Measurements from ENCODE around the gene MRPL43.

DNA sequence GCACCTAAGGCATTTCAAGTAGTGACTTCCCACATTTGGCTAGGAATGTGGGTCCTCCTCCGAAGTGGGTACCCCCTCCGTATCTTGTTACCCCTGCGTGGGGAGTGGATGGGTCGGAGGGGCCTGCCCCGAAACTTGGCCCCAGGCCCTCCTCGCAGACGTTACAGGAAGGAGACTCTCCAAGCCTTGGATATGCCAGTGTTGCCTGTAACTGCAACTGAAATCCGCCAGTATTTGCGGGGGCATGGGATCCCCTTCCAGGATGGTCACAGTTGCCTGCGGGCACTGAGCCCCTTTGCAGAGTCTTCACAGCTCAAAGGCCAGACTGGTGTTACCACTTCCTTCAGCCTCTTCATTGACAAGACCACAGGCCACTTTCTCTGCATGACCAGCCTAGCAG, 869 bp upstream of the MRPL43 start:
- TF ChIP-seq NFXL1 (IDR thresholded peaks at IDR 0.05; ENCODE audit: borderline replicate concordance), result no peak
- TF ChIP-seq, protein P1, sequence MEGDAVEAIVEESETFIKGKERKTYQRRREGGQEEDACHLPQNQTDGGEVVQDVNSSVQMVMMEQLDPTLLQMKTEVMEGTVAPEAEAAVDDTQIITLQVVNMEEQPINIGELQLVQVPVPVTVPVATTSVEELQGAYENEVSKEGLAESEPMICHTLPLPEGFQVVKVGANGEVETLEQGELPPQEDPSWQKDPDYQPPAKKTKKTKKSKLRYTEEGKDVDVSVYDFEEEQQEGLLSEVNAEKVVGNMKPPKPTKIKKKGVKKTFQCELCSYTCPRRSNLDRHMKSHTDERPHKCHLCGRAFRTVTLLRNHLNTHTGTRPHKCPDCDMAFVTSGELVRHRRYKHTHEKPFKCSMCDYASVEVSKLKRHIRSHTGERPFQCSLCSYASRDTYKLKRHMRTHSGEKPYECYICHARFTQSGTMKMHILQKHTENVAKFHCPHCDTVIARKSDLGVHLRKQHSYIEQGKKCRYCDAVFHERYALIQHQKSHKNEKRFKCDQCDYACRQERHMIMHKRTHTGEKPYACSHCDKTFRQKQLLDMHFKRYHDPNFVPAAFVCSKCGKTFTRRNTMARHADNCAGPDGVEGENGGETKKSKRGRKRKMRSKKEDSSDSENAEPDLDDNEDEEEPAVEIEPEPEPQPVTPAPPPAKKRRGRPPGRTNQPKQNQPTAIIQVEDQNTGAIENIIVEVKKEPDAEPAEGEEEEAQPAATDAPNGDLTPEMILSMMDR (IDR thresholded peaks at IDR 0.05 in 2 of 3, conservative IDR thresholded peaks at IDR 0.05 in 1 of 3; ENCODE audit: control insufficient read depth in 2 of 3, extremely low read depth in 1 of 3, insufficient read depth in 1 of 3, low read depth in 3 of 3, low read length in 3 of 3), result no peak
- TF ChIP-seq NR2F1 (conservative IDR thresholded peaks at IDR 0.05), result no peak
- TF ChIP-seq EED (IDR thresholded peaks at IDR 0.05; ENCODE audit: low read depth), result no peak
- TF ChIP-seq, protein P2, sequence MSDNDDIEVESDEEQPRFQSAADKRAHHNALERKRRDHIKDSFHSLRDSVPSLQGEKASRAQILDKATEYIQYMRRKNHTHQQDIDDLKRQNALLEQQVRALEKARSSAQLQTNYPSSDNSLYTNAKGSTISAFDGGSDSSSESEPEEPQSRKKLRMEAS (IDR thresholded peaks at IDR 0.05; ENCODE audit: low read depth, low read length), result no peak
- no peak for TF ChIP-seq RAD21 (IDR thresholded peaks at IDR 0.05; ENCODE audit: insufficient read depth, low read depth, low read length)
- TF ChIP-seq POLR2A (IDR thresholded peaks at IDR 0.05; ENCODE audit: low read depth, low read length), result 0 out of 2 replicates have a peak, but pooled peaks have one; percentile 16
- TF ChIP-seq SREBF2 (IDR thresholded peaks at IDR 0.05; ENCODE audit: low read length), result no peak
- TF ChIP-seq JUND (IDR thresholded peaks at IDR 0.05; ENCODE audit: low read depth, low read length), result no peak

All from GM12878 (cell line).